ENCODE measurements around the gene PREB. TPM values are rescaled to one million over a fixed set of nuclear protein-coding genes. Genes with fewer than 3 reads are reported as not detected.

The PREB gene
- total and polyA plus RNA-seq, 2 donors from 2014 or later: 46.1 to 66.7 TPM

DNA sequence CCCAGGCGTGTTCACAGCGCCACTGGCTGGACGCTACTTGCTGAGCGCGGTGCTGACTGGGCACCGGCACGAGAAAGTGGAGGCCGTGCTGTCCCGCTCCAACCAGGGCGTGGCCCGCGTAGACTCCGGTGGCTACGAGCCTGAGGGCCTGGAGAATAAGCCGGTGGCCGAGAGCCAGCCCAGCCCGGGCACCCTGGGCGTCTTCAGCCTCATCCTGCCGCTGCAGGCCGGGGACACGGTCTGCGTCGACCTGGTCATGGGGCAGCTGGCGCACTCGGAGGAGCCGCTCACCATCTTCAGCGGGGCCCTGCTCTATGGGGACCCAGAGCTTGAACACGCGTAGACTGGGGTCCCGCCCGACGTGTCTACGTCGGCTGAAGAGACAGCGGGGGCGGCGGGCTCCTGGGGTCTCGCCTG, 48.8 kb downstream of the PREB start:
- TF ChIP-seq, protein P1, sequence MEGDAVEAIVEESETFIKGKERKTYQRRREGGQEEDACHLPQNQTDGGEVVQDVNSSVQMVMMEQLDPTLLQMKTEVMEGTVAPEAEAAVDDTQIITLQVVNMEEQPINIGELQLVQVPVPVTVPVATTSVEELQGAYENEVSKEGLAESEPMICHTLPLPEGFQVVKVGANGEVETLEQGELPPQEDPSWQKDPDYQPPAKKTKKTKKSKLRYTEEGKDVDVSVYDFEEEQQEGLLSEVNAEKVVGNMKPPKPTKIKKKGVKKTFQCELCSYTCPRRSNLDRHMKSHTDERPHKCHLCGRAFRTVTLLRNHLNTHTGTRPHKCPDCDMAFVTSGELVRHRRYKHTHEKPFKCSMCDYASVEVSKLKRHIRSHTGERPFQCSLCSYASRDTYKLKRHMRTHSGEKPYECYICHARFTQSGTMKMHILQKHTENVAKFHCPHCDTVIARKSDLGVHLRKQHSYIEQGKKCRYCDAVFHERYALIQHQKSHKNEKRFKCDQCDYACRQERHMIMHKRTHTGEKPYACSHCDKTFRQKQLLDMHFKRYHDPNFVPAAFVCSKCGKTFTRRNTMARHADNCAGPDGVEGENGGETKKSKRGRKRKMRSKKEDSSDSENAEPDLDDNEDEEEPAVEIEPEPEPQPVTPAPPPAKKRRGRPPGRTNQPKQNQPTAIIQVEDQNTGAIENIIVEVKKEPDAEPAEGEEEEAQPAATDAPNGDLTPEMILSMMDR (IDR thresholded peaks at IDR 0.05; ENCODE audit: borderline replicate concordance, extremely low read depth, insufficient read depth): peak; percentile 46
- Histone ChIP-seq H3K9me3 (ENCODE audit: control insufficient read depth in 2 of 3, insufficient read depth in 1 of 3, low read length in 3 of 3) (no peaks in the 10 kb centered on the region), H3K4me1 (ENCODE audit: control insufficient read depth in 2 of 3, insufficient read depth in 2 of 3, low read depth in 1 of 3, low read length in 3 of 3) (peaks cover 0 to 16% (median 5%) of the 10 kb centered on the region in 3 donors), H3K27me3 (ENCODE audit: control insufficient read depth, insufficient read depth, low read length) (no peaks in the 10 kb centered on the region), H3K9ac (ENCODE audit: low read length in 3 of 3) (peak overlapping the region in 2 of 3 donors; percentile 8 to 34), H3K4me3 (ENCODE audit: low read length in 3 of 3) (peak overlapping the region in 2 of 3 donors; percentile 47 to 67), H3K27ac (ENCODE audit: low read depth in 2 of 2, low read length in 2 of 2) (peak overlapping the region; percentile 67 to 85), H3K36me3 (ENCODE audit: control insufficient read depth in 2 of 3, insufficient read depth in 3 of 3, low read length in 3 of 3) (no peaks in the 10 kb centered on the region)
- FAIRE-seq (no peak), DNase-seq (peak; percentile 58 to 92 (median 74))
- intact Hi-C loops (cut with DNase I): no loop called here

DNA sequence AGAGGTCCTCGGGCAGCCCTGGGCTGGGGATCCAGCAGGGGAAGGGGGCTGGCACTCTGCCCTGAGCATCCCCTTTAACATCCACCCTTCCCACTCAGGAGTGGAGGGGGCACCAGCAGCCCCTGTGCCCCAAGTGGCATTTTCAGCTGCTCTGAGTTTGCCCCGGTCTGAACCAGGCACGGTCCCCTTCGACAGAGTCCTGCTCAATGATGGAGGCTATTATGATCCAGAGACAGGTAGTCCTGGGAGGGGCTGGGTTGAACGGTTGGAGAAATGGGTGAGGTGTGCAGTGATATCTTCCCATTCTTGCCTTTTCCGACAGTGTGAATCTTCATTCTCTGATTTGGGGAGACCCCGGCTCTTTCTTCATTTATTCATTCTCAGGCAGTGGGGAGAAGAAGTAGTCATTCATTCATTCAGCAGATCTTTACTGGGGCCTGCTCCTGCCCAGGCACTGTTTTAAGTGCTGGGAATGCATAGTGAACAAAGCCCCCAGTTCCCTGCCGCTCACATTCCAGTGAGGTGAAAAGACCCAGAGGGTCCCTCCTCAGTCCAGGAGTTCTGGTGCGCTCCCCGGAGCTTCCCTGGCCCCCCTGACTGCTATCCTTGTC, 49.3 kb downstream of the PREB start:
- TF ChIP-seq, protein P1 (IDR thresholded peaks at IDR 0.05; ENCODE audit: borderline replicate concordance, extremely low read depth, insufficient read depth): no peak
- Histone ChIP-seq H3K9me3 (ENCODE audit: control insufficient read depth in 2 of 3, insufficient read depth in 1 of 3, low read length in 3 of 3) (no peaks in the 10 kb centered on the region), H3K27ac (ENCODE audit: low read depth in 2 of 2, low read length in 2 of 2) (peak overlapping the region; percentile 51 to 85), H3K4me1 (ENCODE audit: control insufficient read depth in 2 of 3, insufficient read depth in 2 of 3, low read depth in 1 of 3, low read length in 3 of 3) (peaks cover 0 to 19% (median 5%) of the 10 kb centered on the region in 3 donors), H3K36me3 (ENCODE audit: control insufficient read depth in 2 of 3, insufficient read depth in 3 of 3, low read length in 3 of 3) (no peaks in the 10 kb centered on the region), H3K9ac (ENCODE audit: low read length in 3 of 3) (peak overlapping the region in 2 of 3 donors; percentile 8 to 34), H3K4me3 (ENCODE audit: low read length in 3 of 3) (peak overlapping the region in 2 of 3 donors; percentile 47 to 67), H3K27me3 (ENCODE audit: control insufficient read depth, insufficient read depth, low read length) (no peaks in the 10 kb centered on the region)
- DNase-seq (peak in 2 of 5 donors; percentile 47 to 50), FAIRE-seq (no peak)
- intact Hi-C loops (cut with DNase I): no loop called here

DNA sequence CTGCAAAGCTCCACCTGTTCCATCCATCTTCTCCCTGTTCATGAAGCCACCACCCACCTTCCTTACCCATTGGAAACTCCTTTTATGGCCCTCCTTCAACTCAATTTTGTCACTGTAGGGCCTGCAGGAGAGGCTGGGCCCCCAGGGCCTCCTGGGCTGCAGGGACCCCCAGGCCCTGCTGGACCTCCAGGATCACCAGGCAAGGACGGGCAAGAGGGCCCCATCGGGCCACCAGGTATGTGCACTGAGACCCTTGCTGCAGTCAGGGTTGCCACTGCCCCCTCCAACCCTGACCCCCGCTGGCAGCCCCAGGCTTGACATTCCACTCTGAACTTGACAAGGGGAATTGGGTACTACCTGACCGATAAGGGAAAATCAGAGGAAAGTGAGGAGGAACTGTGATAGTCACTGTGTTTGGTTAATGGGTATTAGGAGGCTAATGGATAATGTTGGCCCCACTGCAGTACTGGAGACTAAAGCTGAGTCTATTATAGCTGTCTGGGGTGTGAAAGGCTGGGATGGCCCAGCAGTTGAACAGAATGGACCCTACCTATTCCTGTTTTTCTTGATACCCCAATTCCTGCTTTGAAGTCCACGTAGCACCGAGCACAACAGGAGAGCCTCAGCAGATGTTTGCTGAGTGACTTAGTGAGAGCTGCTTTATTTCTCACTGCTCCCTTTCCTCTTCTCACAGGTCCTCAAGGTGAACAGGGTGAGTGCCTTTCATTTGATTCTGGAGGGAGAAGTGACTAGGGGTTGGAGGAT, 50.0 kb downstream of the PREB start:
- intact Hi-C loops (cut with DNase I): no loop called here
- Histone ChIP-seq H3K36me3 (ENCODE audit: control insufficient read depth in 2 of 3, insufficient read depth in 3 of 3, low read length in 3 of 3) (no peaks in the 10 kb centered on the region), H3K4me1 (ENCODE audit: control insufficient read depth in 2 of 3, insufficient read depth in 2 of 3, low read depth in 1 of 3, low read length in 3 of 3) (peaks cover 0 to 19% (median 5%) of the 10 kb centered on the region in 3 donors), H3K4me3 (ENCODE audit: low read length in 3 of 3) (no peak overlapping the region), H3K27ac (ENCODE audit: low read depth in 2 of 2, low read length in 2 of 2) (no peak overlapping the region), H3K9me3 (ENCODE audit: control insufficient read depth in 2 of 3, insufficient read depth in 1 of 3, low read length in 3 of 3) (no peaks in the 10 kb centered on the region), H3K27me3 (ENCODE audit: control insufficient read depth, insufficient read depth, low read length) (no peaks in the 10 kb centered on the region), H3K9ac (ENCODE audit: low read length in 3 of 3) (no peak overlapping the region)
- DNase-seq (peak in 1 of 5 donors; percentile 79), FAIRE-seq (no peak)
- TF ChIP-seq, protein P1 (IDR thresholded peaks at IDR 0.05; ENCODE audit: borderline replicate concordance, extremely low read depth, insufficient read depth): no peak

Data from kidney (tissue), 14 donors.